ENCODE results near the gene BFSP2.

The BFSP2 gene

DNA sequence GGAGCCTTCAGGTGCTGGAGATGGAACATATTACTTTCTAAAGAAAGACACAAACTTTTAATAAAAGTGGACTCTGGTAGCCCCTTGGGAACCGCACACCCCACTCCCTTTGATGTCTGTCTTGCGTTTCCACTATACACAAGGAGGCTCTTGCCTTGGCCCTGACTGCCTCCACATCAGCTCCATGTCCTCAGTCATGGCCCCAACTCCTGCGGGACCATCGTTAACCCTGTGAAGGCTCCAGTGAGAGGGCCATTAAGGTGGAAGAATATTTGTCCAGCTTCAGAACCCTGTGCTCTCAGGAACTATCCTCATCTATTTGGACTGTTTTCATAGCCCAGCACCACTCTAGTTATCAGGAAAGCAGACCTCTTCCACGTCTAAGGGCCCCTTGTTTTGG is 16.1 kb upstream of the BFSP2 start:
- no peaks in the 10 kb centered on the region for H3K27me3 ChIP-seq (ENCODE audit: control insufficient read depth in 1 of 2, insufficient read depth in 2 of 2, low read length in 2 of 2)
- H3K36me3 ChIP-seq (ENCODE audit: control insufficient read depth in 2 of 2, insufficient read depth in 2 of 2, low read length in 2 of 2): no peaks in the 10 kb centered on the region
- no peak overlapping the region for H3K4me3 ChIP-seq (ENCODE audit: low read length in 2 of 2)
- no peak overlapping the region for H3K27ac ChIP-seq (ENCODE audit: low read length)
- no peaks in the 10 kb centered on the region for H3K4me1 ChIP-seq (ENCODE audit: control insufficient read depth, insufficient read depth, low read length)
- no peaks in the 10 kb centered on the region for H3K9me3 ChIP-seq (ENCODE audit: control insufficient read depth in 2 of 2, low read length in 2 of 2)
- no peak overlapping the region for H3K9ac ChIP-seq (ENCODE audit: low read length in 2 of 2)

DNA sequence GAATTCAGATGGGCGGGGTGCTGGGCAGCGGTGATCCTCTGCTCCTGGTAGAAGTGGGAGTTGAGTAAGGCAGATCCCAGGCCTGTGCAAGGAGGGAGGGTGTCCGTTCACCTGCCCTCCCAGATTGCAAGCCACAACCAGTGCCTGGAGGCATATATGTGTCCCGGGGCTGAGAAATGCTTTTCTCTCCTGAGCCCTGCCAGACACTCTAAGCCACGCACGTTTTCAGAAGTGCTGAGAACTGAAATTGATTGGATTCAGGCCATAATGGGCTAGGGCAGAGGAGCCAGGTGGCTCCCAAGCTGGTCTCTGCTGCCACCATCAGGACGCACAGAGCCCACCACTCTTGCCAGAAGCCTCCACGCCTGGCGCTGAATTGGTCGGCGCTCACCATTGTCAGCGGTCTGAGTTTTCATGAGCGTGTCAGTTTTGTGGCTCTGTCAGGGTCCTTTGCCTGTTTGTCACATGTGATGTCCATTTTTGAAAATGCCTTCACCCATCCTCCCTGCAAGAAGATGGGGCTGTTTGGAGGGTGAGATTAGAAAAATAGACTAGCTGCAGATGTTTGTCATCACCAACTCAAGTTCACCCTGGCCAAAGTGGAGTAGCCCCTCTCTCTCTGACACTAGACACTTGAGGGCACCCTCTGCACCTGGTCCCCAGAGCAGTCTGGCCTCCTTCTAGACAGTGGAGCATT is 15.4 kb upstream of the BFSP2 start:
- Histone ChIP-seq H3K9ac (ENCODE audit: low read length in 2 of 2) (no peak overlapping the region), H3K36me3 (ENCODE audit: control insufficient read depth in 2 of 2, insufficient read depth in 2 of 2, low read length in 2 of 2) (no peaks in the 10 kb centered on the region), H3K9me3 (ENCODE audit: control insufficient read depth in 2 of 2, low read length in 2 of 2) (no peaks in the 10 kb centered on the region), H3K4me3 (ENCODE audit: low read length in 2 of 2) (peak overlapping the region in 1 of 2 donors; percentile 49), H3K27me3 (ENCODE audit: control insufficient read depth in 1 of 2, insufficient read depth in 2 of 2, low read length in 2 of 2) (no peaks in the 10 kb centered on the region), H3K4me1 (ENCODE audit: control insufficient read depth, insufficient read depth, low read length) (no peaks in the 10 kb centered on the region), H3K27ac (ENCODE audit: low read length) (no peak overlapping the region)

DNA sequence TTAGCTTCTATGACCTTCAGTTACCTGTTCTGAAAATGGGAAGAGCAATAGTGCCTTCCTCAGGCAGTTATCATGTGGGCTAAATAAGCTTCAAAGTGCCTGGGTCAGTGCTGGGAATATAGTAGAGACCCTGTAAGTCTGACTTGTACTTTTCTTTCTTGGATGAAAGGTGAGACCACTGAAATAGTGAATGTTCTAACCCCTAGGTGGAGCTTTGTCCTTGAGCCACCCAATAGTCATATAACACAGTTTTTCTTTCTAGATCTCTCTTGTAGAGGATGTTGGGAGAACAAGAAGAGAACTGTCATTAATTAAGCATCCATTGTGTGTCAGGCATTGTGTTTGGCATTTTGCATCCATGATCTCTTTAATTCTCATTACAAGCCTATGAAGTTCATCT is 13.0 kb upstream of the BFSP2 start:
- no peaks in the 10 kb centered on the region for H3K4me1 ChIP-seq (ENCODE audit: control insufficient read depth, insufficient read depth, low read length)
- no peaks in the 10 kb centered on the region for H3K36me3 ChIP-seq (ENCODE audit: control insufficient read depth in 2 of 2, insufficient read depth in 2 of 2, low read length in 2 of 2)
- no peak overlapping the region for H3K9ac ChIP-seq (ENCODE audit: low read length in 2 of 2)
- no peak overlapping the region for H3K4me3 ChIP-seq (ENCODE audit: low read length in 2 of 2)
- no peaks in the 10 kb centered on the region for H3K27me3 ChIP-seq (ENCODE audit: control insufficient read depth in 1 of 2, insufficient read depth in 2 of 2, low read length in 2 of 2)
- H3K9me3 ChIP-seq (ENCODE audit: control insufficient read depth in 2 of 2, low read length in 2 of 2): no peaks in the 10 kb centered on the region
- H3K27ac ChIP-seq (ENCODE audit: low read length): no peak overlapping the region

- Histone ChIP-seq H3K27me3 (ENCODE audit: control insufficient read depth in 1 of 2, insufficient read depth in 2 of 2, low read length in 2 of 2) (no peaks in the 10 kb centered on the region), H3K9ac (ENCODE audit: low read length in 2 of 2) (no peak overlapping the region), H3K4me3 (ENCODE audit: low read length in 2 of 2) (no peak overlapping the region), H3K4me1 (ENCODE audit: control insufficient read depth, insufficient read depth, low read length) (no peaks in the 10 kb centered on the region), H3K36me3 (ENCODE audit: control insufficient read depth in 2 of 2, insufficient read depth in 2 of 2, low read length in 2 of 2) (no peaks in the 10 kb centered on the region), H3K27ac (ENCODE audit: low read length) (no peak overlapping the region), H3K9me3 (ENCODE audit: control insufficient read depth in 2 of 2, low read length in 2 of 2) (no peaks in the 10 kb centered on the region)
Observed at GRCh38 chr3:133387341-133387740, 12.5 kb upstream of the BFSP2 start.

DNA sequence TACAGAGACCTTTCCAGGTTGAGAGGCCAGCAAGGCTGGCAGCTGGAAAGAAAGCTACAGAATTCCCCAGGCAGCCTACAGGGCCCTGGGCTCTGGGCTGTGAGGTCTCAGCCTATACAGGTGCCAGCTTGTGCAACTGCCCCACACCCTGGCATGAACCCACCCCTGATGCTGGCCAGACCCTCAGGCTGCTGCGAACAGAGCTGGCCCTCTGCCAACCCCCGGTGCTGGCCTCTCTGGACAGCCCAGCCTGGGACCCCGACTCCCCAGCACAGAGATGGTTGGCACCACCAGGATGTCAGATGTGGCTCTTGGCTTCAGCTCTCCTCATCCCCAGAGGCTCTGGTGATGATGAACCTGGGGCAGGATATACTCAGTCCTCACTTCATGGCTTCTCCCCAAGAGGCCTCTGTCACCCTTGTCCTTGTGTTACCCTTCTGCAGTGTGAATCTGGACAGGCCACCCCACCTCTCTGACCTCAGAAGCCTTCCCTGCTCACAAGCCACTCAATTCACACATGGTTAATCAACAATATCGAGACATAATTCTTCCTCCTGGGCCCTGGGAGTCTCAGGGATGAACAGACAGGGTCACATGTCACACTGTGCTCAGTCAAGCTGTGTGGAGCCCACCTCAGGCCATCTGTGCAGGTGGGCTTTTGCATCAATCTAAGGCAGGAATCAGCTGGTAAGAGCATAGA is 11.0 kb upstream of the BFSP2 start:
- no peaks in the 10 kb centered on the region for H3K27me3 ChIP-seq (ENCODE audit: control insufficient read depth in 1 of 2, insufficient read depth in 2 of 2, low read length in 2 of 2)
- no peak overlapping the region for H3K27ac ChIP-seq (ENCODE audit: low read length)
- H3K9ac ChIP-seq (ENCODE audit: low read length in 2 of 2): no peak overlapping the region
- H3K4me1 ChIP-seq (ENCODE audit: control insufficient read depth, insufficient read depth, low read length): no peaks in the 10 kb centered on the region
- H3K4me3 ChIP-seq (ENCODE audit: low read length in 2 of 2): no peak overlapping the region
- H3K9me3 ChIP-seq (ENCODE audit: control insufficient read depth in 2 of 2, low read length in 2 of 2): no peaks in the 10 kb centered on the region
- no peaks in the 10 kb centered on the region for H3K36me3 ChIP-seq (ENCODE audit: control insufficient read depth in 2 of 2, insufficient read depth in 2 of 2, low read length in 2 of 2)

GRCh38 chr3:133390715-133391114 is 9.1 kb upstream of the BFSP2 start:
- Histone ChIP-seq H3K4me3 (ENCODE audit: low read length in 2 of 2) (no peak overlapping the region), H3K36me3 (ENCODE audit: control insufficient read depth in 2 of 2, insufficient read depth in 2 of 2, low read length in 2 of 2) (no peaks in the 10 kb centered on the region), H3K9ac (ENCODE audit: low read length in 2 of 2) (no peak overlapping the region), H3K9me3 (ENCODE audit: control insufficient read depth in 2 of 2, low read length in 2 of 2) (peaks cover 0 to 4% of the 10 kb centered on the region in 2 donors), H3K27ac (ENCODE audit: low read length) (no peak overlapping the region), H3K4me1 (ENCODE audit: control insufficient read depth, insufficient read depth, low read length) (no peaks in the 10 kb centered on the region), H3K27me3 (ENCODE audit: control insufficient read depth in 1 of 2, insufficient read depth in 2 of 2, low read length in 2 of 2) (no peaks in the 10 kb centered on the region)

- Histone ChIP-seq H3K4me3 (ENCODE audit: low read length in 2 of 2) (no peak overlapping the region), H3K36me3 (ENCODE audit: control insufficient read depth in 2 of 2, insufficient read depth in 2 of 2, low read length in 2 of 2) (no peaks in the 10 kb centered on the region)
Observed at GRCh38 chr3:133393204-133393603, 6.7 kb upstream of the BFSP2 start.

GRCh38 chr3:133393691-133394474 is 6.0 kb upstream of the BFSP2 start:
- Histone ChIP-seq H3K27me3 (ENCODE audit: control insufficient read depth in 1 of 2, insufficient read depth in 2 of 2, low read length in 2 of 2) (no peaks in the 10 kb centered on the region), H3K4me3 (ENCODE audit: low read length in 2 of 2) (no peak overlapping the region), H3K27ac (ENCODE audit: low read length) (no peak overlapping the region), H3K9ac (ENCODE audit: low read length in 2 of 2) (no peak overlapping the region), H3K36me3 (ENCODE audit: control insufficient read depth in 2 of 2, insufficient read depth in 2 of 2, low read length in 2 of 2) (no peaks in the 10 kb centered on the region), H3K9me3 (ENCODE audit: control insufficient read depth in 2 of 2, low read length in 2 of 2) (peaks cover 0 to 4% of the 10 kb centered on the region in 2 donors), H3K4me1 (ENCODE audit: control insufficient read depth, insufficient read depth, low read length) (no peaks in the 10 kb centered on the region)

More at GRCh38 chr3:133393204-133393603, 6.7 kb upstream of the BFSP2 start:
- Histone ChIP-seq H3K4me1 (ENCODE audit: control insufficient read depth, insufficient read depth, low read length) (no peaks in the 10 kb centered on the region), H3K27ac (ENCODE audit: low read length) (no peak overlapping the region), H3K9ac (ENCODE audit: low read length in 2 of 2) (no peak overlapping the region), H3K27me3 (ENCODE audit: control insufficient read depth in 1 of 2, insufficient read depth in 2 of 2, low read length in 2 of 2) (no peaks in the 10 kb centered on the region), H3K9me3 (ENCODE audit: control insufficient read depth in 2 of 2, low read length in 2 of 2) (peaks cover 0 to 4% of the 10 kb centered on the region in 2 donors)

DNA sequence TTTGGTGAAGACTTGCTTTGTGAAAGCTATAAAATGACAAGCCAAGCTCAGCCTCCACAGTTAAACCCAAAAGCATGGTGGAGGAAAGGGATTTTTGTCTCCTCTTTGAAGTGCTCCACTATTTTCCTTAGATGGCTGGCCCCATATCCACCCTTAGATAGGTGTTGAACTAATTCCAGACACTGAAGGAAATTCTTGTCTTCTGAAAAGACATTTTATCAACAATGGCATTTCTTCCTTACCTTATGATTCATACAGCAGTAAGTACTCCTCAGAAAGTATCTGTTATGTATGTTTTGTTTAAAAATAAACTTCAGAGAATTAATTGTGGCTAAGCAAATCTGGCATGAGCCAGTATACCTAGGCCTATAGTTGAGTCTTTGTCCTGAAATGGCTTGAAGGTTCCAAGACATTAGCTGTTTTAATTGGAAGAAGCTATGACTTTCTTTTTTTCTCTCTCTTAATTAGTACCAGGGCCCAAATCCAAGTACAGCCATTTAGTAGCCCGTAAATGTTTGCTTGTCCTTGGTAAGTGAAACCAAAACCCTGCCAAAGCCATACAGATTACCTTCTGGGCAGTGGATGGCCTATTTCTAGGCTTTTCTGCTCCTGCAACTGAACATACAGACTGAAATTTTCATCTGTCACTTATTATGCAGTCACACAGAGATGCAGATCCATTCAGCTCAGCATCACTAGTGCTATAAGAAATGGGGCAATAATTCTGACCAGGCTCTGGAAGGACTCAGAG is 5.1 kb upstream of the BFSP2 start:
- H3K9ac ChIP-seq (ENCODE audit: low read length in 2 of 2): no peak overlapping the region
- no peaks in the 10 kb centered on the region for H3K27me3 ChIP-seq (ENCODE audit: control insufficient read depth in 1 of 2, insufficient read depth in 2 of 2, low read length in 2 of 2)
- H3K4me3 ChIP-seq (ENCODE audit: low read length in 2 of 2): no peak overlapping the region
- no peaks in the 10 kb centered on the region for H3K4me1 ChIP-seq (ENCODE audit: control insufficient read depth, insufficient read depth, low read length)
- H3K9me3 ChIP-seq (ENCODE audit: control insufficient read depth in 2 of 2, low read length in 2 of 2): peaks cover 0 to 4% of the 10 kb centered on the region in 2 donors
- H3K36me3 ChIP-seq (ENCODE audit: control insufficient read depth in 2 of 2, insufficient read depth in 2 of 2, low read length in 2 of 2): no peaks in the 10 kb centered on the region
- H3K27ac ChIP-seq (ENCODE audit: low read length): no peak overlapping the region

GRCh38 chr3:133396906-133397305 is 3.0 kb upstream of the BFSP2 start:
- no peak overlapping the region for H3K4me3 ChIP-seq (ENCODE audit: low read length in 2 of 2)
- no peaks in the 10 kb centered on the region for H3K36me3 ChIP-seq (ENCODE audit: control insufficient read depth in 2 of 2, insufficient read depth in 2 of 2, low read length in 2 of 2)
- no peak overlapping the region for H3K27ac ChIP-seq (ENCODE audit: low read length)
- no peak overlapping the region for H3K9ac ChIP-seq (ENCODE audit: low read length in 2 of 2)
- peaks cover 5% of the 10 kb centered on the region for H3K4me1 ChIP-seq (ENCODE audit: control insufficient read depth, insufficient read depth, low read length)
- peaks cover 0 to 4% of the 10 kb centered on the region in 2 donors for H3K9me3 ChIP-seq (ENCODE audit: control insufficient read depth in 2 of 2, low read length in 2 of 2)
- no peaks in the 10 kb centered on the region for H3K27me3 ChIP-seq (ENCODE audit: control insufficient read depth in 1 of 2, insufficient read depth in 2 of 2, low read length in 2 of 2)

All from stomach smooth muscle (tissue), 2 donors.